H1 (cell line): ENCODE results near the gene ZSWIM6. TPM values are rescaled to one million over a fixed set of nuclear protein-coding genes. Genes with fewer than 3 reads are reported as not detected.

Experiments used
- BCL11A ChIP-seq, 2 experiments: IDR thresholded peaks; one replicate each; pipeline ENCODE4 v1.6.1; 2011; ENCODE audit warnings: low read depth in 2 of 2, low read length in 2 of 2, mild to moderate bottlenecking in 2 of 2
- CHD7 ChIP-seq: fragments of 300-600 bp; sonication (generic); IDR thresholded peaks from 2 replicates; pipeline ENCODE4 v1.7.1; 2012; ENCODE audit warnings: low read length, moderate library complexity, mild to moderate bottlenecking, inconsistent platforms; ENCODE audit not compliant: insufficient replicate concordance
- GABPA ChIP-seq: IDR thresholded peaks from 2 replicates; pipeline ENCODE4 v1.6.1; 2011; ENCODE audit warnings: mild to moderate bottlenecking, low read length, moderate library complexity, borderline replicate concordance; ENCODE audit not compliant: insufficient read depth
- GTF2F1 ChIP-seq: IDR thresholded peaks from 2 replicates; pipeline ENCODE4 v1.6.1; 2012; ENCODE audit warnings: low read depth, low read length, improper control_type of control experiment, borderline replicate concordance
- JUN ChIP-seq: IDR thresholded peaks from 2 replicates; pipeline ENCODE4 v1.6.1; 2011; ENCODE audit warnings: low read depth, mild to moderate bottlenecking, improper control_type of control experiment, low read length
- JUND ChIP-seq: IDR thresholded peaks from 2 replicates; pipeline ENCODE4 v1.6.1; 2011; ENCODE audit warnings: mild to moderate bottlenecking, improper control_type of control experiment, low read length
- NRF1 ChIP-seq: IDR thresholded peaks from 2 replicates; pipeline ENCODE4 v1.6.1; 2011; ENCODE audit warnings: mild to moderate bottlenecking, low read depth, low read length, improper control_type of control experiment
- POLR2A ChIP-seq, 2 experiments: IDR thresholded peaks; 1 replicate in 1 of 2; 2 replicates in 1 of 2; pipeline ENCODE4 v1.6.1; 2011; ENCODE audit warnings: low read depth in 2 of 2, low read length in 2 of 2, mild to moderate bottlenecking in 2 of 2; ENCODE audit errors: control extremely low read depth in 1 of 2
- RBBP5 ChIP-seq: IDR thresholded peaks from 2 replicates; pipeline ENCODE4 v1.7.1; 2012; ENCODE audit warnings: low read depth, mild to moderate bottlenecking, inconsistent platforms, low read length, moderate library complexity, borderline replicate concordance
- RNF2 ChIP-seq: fragments of 200-900, 300-1000 bp; sonication (generic); IDR thresholded peaks from 2 replicates; pipeline ENCODE4 v1.7.1; 2016; ENCODE audit warnings: borderline replicate concordance, low read depth, mild to moderate bottlenecking, antibody characterized with exemption, low read length; ENCODE audit not compliant: poor library complexity, severe bottlenecking; ENCODE audit errors: missing control alignments
- SUZ12 ChIP-seq: fragments of 200-600 bp; sonication (generic); IDR thresholded peaks from 2 replicates; pipeline ENCODE4 v1.6.1; 2012; ENCODE audit warnings: mild to moderate bottlenecking, inconsistent platforms, low read length, moderate library complexity, mixed read lengths
- polyA plus RNA-seq, 7 experiments: library from polyadenylated mRNA; depleted of rRNA in 3 of 7; stranded (reverse) in 5 of 7; unstranded in 2 of 7; fragments of >200 nt in 5 of 7; fragments of 200-250 nt in 2 of 7; gene quantifications; 1 replicate in 5 of 7; 2 replicates in 1 of 7; 4 replicates in 1 of 7; pipeline versions ENCODE4 v1.2.1 to v1.2.3, GENCODE V29; 2011 to 2013; ENCODE audit warnings: missing spikeins in 2 of 7, mixed read lengths in 2 of 7
- total RNA-seq: library from RNA; stranded (reverse); fragmentation: NEBNext Ultra II Directional; extraction: Animal tissue kit (Norgen Biotek cat#: 25700); gene quantifications from 2 replicates; pipeline ENCODE4 v1.2.1, GENCODE V29; 2021

ZSWIM6 gene
- total and polyA plus RNA-seq, 2 of the 8 experiments (the other 6 are each of a cell fraction or from before 2014, with no cell fraction given) = 7.9 to 12.4 TPM

GRCh38 chr5:61330341-61330844 lies 1.7 kb upstream of the ZSWIM6 start (continued):
- no peak for TF ChIP-seq CHD7
- no peak for TF ChIP-seq GABPA
- TF ChIP-seq RBBP5 = peak; percentile 39; the same call in 1 of the 2 replicates
- TF ChIP-seq JUN = no peak
- TF ChIP-seq BCL11A (IDR thresholded peaks at IDR 0.05; ENCODE audit: low read depth in 2 of 2, low read length in 2 of 2) = no peak
- TF ChIP-seq JUND = no peak
- no peak for TF ChIP-seq GTF2F1
- no peak for TF ChIP-seq NRF1
- TF ChIP-seq RNF2 = no peak
- TF ChIP-seq SUZ12 = peak; percentile 75; the same call in 1 of the 2 replicates
- TF ChIP-seq POLR2A (IDR thresholded peaks at IDR 0.05; ENCODE audit: control extremely low read depth in 1 of 2, low read depth in 2 of 2, low read length in 2 of 2) = no peak
